Hepatocyte (in vitro differentiated cells): Measurements from ENCODE around the gene ARID5A.

ENCODE experiments used
- EZH2 ChIP-seq: fragments of 200-600 bp; sonication (generic); IDR thresholded peaks from 2 replicates; pipeline ENCODE4 v1.6.1; 2016; ENCODE audit warnings: antibody characterized with exemption, mild to moderate bottlenecking, borderline replicate concordance
- EZH2phosphoT487 ChIP-seq: fragments of 200-600 bp; sonication (generic); IDR thresholded peaks from one replicate; pipeline ENCODE4 v1.6.1; 2018; ENCODE audit warnings: antibody characterized with exemption, mild to moderate bottlenecking, low read depth, moderate library complexity; ENCODE audit not compliant: unreplicated experiment, severe bottlenecking
- TF ChIP-seq, protein P1 (sequence below): fragments of 200-600 bp; sonication (generic); IDR thresholded peaks from 2 replicates; pipeline ENCODE4 v1.5.1; 2016; ENCODE audit warnings: antibody characterized with exemption, mild to moderate bottlenecking; ENCODE audit not compliant: poor library complexity

DNA sequence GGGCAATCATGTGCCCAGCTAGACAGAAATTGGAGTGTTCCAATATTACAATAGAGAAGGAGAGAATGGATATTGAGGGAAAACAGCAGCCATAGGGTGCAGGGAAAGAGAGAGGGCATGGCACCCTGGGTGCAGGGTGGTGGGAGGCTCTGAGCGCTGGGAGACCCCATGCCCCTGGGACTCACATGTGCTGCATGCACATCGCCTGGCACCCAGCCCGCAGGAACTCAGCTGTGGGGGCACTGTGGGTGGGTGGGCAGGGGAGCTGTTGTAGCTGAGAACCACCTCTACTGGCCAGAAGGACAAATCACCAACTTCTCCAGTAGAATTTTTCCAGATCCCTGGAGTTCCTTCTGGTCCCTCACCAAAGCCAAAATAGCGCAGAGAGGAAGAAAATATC is 24.2 kb upstream of the ARID5A start:
- TF ChIP-seq, protein P1, sequence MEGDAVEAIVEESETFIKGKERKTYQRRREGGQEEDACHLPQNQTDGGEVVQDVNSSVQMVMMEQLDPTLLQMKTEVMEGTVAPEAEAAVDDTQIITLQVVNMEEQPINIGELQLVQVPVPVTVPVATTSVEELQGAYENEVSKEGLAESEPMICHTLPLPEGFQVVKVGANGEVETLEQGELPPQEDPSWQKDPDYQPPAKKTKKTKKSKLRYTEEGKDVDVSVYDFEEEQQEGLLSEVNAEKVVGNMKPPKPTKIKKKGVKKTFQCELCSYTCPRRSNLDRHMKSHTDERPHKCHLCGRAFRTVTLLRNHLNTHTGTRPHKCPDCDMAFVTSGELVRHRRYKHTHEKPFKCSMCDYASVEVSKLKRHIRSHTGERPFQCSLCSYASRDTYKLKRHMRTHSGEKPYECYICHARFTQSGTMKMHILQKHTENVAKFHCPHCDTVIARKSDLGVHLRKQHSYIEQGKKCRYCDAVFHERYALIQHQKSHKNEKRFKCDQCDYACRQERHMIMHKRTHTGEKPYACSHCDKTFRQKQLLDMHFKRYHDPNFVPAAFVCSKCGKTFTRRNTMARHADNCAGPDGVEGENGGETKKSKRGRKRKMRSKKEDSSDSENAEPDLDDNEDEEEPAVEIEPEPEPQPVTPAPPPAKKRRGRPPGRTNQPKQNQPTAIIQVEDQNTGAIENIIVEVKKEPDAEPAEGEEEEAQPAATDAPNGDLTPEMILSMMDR = no peak
- TF ChIP-seq EZH2 (no peak), EZH2phosphoT487 (no peak)
